ENCODE results near the gene ATP6V1C2.
"Not testable (repeated sequence)": the region's sequence is repeated elsewhere in the genome, so short reads cannot be mapped to it uniquely, and the experiment has no call there.

The ATP6V1C2 gene

DNA sequence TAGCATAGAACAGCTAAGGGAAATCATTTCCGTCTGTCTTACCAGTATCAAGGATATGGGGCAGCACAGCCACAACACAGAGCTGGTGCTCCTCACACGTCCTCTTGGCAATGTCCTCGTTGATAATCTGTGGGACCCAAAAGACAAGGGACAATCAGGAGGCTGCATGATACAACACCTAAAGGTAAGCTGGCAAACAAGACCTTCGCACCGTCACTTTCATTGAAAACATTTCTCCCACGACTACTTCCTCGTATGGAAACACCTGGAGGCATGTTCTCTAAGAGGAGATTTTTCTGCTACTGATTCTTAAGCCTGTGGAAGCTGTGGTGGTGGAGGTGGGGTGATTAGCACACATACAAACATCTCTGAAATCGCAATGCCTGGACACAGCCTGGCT, 67.4 kb downstream of the ATP6V1C2 start:
- DNase-seq (no peak), ATAC-seq (replicated peaks) (no peak)
- H3K27me3 Mint-ChIP-seq, result no peaks in the 10 kb centered on the region
- H3K4me3 Mint-ChIP-seq, result no peak overlapping the region
- peak overlapping the region in 1 of 2 donors; percentile 98 for H3K27ac Mint-ChIP-seq
- H3K36me3 Mint-ChIP-seq (ENCODE audit: insufficient read depth), result peaks cover 92% of the 10 kb centered on the region
- no peaks in the 10 kb centered on the region for H3K9me3 Mint-ChIP-seq
- peaks cover 25 to 27% of the 10 kb centered on the region in 2 donors for H3K4me1 Mint-ChIP-seq (ENCODE audit: low read depth in 2 of 2)

DNA sequence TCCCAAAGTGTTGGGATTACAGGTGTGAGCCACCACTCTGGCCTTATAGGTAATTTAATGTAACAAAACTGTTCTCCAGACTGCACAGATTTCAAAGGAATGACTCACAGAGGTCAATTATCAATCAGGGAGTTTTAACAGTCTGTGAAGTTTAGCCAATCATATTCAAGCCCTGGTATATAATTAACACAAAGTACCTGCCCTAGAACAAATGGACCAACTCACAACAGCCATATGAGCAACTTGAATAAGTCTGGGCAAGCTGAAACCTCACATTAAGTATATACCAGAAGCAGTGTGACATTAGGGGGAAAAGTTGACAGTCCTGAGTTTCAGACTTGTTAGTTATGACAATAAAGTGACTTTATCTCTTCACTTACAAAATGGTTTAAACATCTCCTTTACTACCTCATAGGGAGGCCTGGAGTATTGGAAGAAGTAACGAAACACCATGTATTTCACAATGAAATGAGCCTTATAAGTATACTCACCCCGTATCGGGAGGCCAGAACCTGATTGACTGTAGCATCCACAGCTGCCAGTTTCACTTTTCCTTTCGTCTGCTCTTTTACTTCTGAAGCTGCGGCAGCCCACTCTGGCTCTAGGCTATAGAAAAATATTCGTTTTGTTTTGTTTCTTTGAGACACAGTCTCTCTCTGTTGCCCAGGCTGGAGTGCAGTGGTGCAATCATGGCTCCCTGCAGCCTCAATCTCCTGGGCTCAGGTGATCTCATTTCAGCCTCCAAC, 69.0 kb downstream of the ATP6V1C2 start:
- Mint-ChIP-seq H3K4me1 (ENCODE audit: low read depth in 2 of 2) (peaks cover 25 to 27% of the 10 kb centered on the region in 2 donors), H3K36me3 (ENCODE audit: insufficient read depth) (peaks cover 89% of the 10 kb centered on the region), H3K9me3 (no peaks in the 10 kb centered on the region), H3K27ac (peak overlapping the region; percentile 98), H3K4me3 (peak overlapping the region; percentile 80 to 87), H3K27me3 (no peaks in the 10 kb centered on the region)
- DNase-seq (peak; percentile 23 to 35 (median 29)), ATAC-seq (replicated peaks) (peak; percentile 89)

DNA sequence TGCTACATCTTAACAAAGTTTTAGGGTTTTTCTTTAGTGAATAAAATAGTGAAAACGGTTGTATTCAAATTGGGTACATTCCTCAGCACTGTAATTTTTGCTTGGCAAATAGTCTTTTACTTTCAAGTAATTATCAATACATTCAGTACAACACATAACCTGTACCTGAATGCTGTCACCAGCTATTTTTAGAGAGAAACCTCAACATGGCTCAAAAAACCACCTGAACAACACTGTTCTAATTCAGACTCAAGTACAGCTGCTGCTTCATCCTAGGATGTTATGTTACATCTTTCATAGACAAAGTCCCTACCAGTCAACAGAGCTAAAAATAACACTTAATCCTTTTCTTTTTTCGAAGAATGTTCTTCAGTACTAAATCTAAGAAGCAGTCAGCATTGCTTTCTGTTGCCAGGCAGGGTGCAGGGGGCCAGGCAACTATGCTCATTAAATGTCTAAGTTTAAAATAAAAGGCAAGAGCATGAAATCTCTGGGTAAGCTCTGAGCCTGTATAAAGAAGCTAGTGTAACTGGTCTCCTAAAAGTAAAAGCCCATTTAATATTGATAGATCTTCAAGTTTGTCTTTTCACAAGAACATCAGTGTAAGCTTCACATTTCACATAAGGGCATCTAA, 70.7 kb downstream of the ATP6V1C2 start:
- peaks cover 89% of the 10 kb centered on the region for H3K36me3 Mint-ChIP-seq (ENCODE audit: insufficient read depth)
- no peaks in the 10 kb centered on the region for H3K9me3 Mint-ChIP-seq
- DNase-seq (no peak), ATAC-seq (replicated peaks) (peak; percentile 47)
- H3K27me3 Mint-ChIP-seq, result no peaks in the 10 kb centered on the region
- peaks cover 25 to 31% of the 10 kb centered on the region in 2 donors for H3K4me1 Mint-ChIP-seq (ENCODE audit: low read depth in 2 of 2)
- peak overlapping the region; percentile 80 to 87 for H3K4me3 Mint-ChIP-seq
- peak overlapping the region; percentile 98 for H3K27ac Mint-ChIP-seq

DNA sequence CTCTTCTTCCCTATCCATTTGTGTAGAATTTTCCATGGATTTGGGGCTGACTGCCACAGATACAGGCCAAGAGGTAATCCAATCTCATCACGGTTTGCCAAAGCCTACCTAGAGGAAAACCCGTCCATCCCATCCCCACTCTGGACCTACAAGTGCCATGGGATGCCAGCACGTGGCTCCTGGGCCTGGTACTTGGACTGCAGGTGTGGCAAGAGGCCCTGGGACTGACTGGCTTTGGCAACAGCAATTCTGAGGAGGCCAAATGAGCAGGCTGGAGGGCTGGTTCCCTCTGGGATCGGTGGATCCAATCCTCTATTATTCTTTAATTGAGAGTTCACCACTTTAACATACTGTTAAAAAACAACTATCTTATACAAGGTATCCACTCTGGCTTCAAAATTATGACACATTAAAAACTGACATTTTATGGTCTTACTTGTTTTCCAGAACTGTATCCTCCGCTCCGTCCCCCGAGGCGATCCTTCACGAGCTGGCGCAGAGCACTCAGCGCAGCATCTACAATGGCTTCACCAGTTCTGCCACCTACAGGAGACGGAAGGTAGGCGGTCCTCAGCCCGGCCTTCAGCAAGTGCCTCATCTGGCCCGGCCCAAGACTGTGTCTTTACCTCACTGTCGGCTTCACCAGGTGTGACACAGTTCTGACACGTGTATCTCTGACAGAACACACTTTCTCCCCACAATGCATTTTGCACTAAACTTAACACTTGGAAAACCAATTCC, 71.4 kb downstream of the ATP6V1C2 start:
- DNase-seq (no peak), ATAC-seq (replicated peaks) (no peak)
- H3K4me1 Mint-ChIP-seq (ENCODE audit: low read depth in 2 of 2), result peaks cover 25 to 31% of the 10 kb centered on the region in 2 donors
- H3K4me3 Mint-ChIP-seq, result peak overlapping the region in 1 of 2 donors; percentile 34
- H3K27ac Mint-ChIP-seq, result peak overlapping the region; percentile 98
- H3K27me3 Mint-ChIP-seq, result no peaks in the 10 kb centered on the region
- H3K36me3 Mint-ChIP-seq (ENCODE audit: insufficient read depth), result peaks cover 89% of the 10 kb centered on the region
- H3K9me3 Mint-ChIP-seq, result no peaks in the 10 kb centered on the region

- DNase-seq, result no peak
- H3K27ac Mint-ChIP-seq, result peak overlapping the region in 1 of 2 donors; percentile 56
- no peak for ATAC-seq (replicated peaks)
- no peaks in the 10 kb centered on the region for H3K9me3 Mint-ChIP-seq
- H3K4me3 Mint-ChIP-seq, result no peak overlapping the region
- no peaks in the 10 kb centered on the region for H3K27me3 Mint-ChIP-seq
- peaks cover 86% of the 10 kb centered on the region for H3K36me3 Mint-ChIP-seq (ENCODE audit: insufficient read depth)
- peaks cover 27 to 35% of the 10 kb centered on the region in 2 donors for H3K4me1 Mint-ChIP-seq (ENCODE audit: low read depth in 2 of 2)
Measured at GRCh38 chr2:10793816-10794215, 72.4 kb downstream of the ATP6V1C2 start.

DNA sequence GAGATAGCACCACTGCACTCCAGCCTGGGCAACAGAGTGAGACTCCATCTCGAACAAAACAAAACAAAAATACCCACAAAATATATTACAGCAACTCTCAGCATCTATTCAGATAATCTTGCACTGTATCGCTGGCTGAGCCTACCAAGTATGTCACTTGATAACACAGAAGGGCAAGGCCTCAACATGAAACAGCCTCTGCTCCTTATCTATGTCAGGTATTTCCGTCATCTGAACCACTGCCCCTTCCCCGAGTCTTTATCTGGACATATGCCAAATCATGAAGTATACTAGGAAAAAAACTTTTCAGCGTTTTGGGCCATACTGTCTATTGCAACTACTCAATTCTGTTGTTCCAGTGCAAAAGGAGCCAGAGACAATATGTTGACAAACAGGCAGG, 73.4 kb downstream of the ATP6V1C2 start:
- Mint-ChIP-seq H3K9me3 (no peaks in the 10 kb centered on the region), H3K36me3 (ENCODE audit: insufficient read depth) (peaks cover 76% of the 10 kb centered on the region), H3K4me3 (no peak overlapping the region), H3K27me3 (no peaks in the 10 kb centered on the region), H3K27ac (peak overlapping the region in 1 of 2 donors; percentile 42), H3K4me1 (ENCODE audit: low read depth in 2 of 2) (peaks cover 30 to 36% of the 10 kb centered on the region in 2 donors)
- ATAC-seq (replicated peaks), result no peak
- no peak for DNase-seq

DNA sequence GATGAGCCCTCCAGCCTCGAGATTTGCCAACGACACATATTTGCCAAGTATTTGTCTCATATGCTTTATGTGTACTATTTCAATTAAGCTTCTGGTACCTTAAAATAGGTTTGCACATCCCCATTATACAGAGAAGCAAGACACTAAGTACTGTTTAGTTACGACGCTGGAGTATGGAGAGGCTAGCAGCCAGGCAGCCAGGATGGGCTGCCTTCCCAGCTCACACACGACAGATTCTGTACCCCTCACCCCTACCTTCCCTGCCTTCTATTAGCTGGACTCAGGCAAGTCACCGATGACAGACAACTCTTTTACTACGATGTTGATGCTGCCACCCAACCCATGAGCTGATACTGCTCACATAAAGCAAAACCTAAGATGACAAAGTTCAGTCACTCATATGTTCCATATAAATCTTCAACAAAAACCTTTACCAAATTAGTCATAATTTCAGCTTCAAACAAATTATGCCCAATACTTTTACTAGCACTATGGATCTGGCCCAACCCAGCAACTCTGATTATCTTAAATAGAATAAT, 74.1 kb downstream of the ATP6V1C2 start:
- Mint-ChIP-seq H3K4me1 (ENCODE audit: low read depth in 2 of 2) (peaks cover 25 to 31% of the 10 kb centered on the region in 2 donors), H3K36me3 (ENCODE audit: insufficient read depth) (peaks cover 78% of the 10 kb centered on the region), H3K27me3 (no peaks in the 10 kb centered on the region), H3K27ac (peak overlapping the region; percentile 36 to 72), H3K9me3 (no peaks in the 10 kb centered on the region), H3K4me3 (no peak overlapping the region)
- DNase-seq (no peak), ATAC-seq (replicated peaks) (no peak)

DNA sequence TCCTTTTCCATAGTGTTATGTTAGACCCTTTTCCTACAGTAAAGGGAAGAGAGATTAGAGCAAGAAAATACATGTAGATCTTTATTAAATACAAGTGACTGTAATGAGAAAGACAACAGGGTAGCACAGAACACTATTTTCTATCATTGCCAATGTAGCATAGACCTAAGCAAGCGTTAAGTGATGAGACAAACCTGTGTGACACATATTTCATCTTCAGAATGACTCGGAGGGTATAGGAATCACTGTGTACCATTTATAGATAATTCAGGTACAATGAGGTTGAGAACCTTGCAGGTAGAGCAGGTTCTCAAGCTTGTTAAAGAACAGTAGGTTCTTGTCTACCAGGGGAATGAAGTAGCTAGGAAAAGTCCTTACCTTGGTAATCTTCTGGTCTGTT, 75.3 kb downstream of the ATP6V1C2 start:
- no peaks in the 10 kb centered on the region for H3K27me3 Mint-ChIP-seq
- peaks cover 15 to 21% of the 10 kb centered on the region in 2 donors for H3K4me1 Mint-ChIP-seq (ENCODE audit: low read depth in 2 of 2)
- H3K36me3 Mint-ChIP-seq (ENCODE audit: insufficient read depth), result peaks cover 72% of the 10 kb centered on the region
- no peak overlapping the region for H3K4me3 Mint-ChIP-seq
- H3K9me3 Mint-ChIP-seq, result no peaks in the 10 kb centered on the region
- peak overlapping the region; percentile 51 to 72 for H3K27ac Mint-ChIP-seq
- DNase-seq (no peak), ATAC-seq (replicated peaks) (no peak)

- H3K4me1 Mint-ChIP-seq (ENCODE audit: low read depth in 2 of 2), result peaks cover 5 to 15% of the 10 kb centered on the region in 2 donors
- H3K36me3 Mint-ChIP-seq (ENCODE audit: insufficient read depth), result peaks cover 62% of the 10 kb centered on the region
- no peaks in the 10 kb centered on the region for H3K9me3 Mint-ChIP-seq
- no peak for ATAC-seq (replicated peaks)
- no peak overlapping the region for H3K4me3 Mint-ChIP-seq
- peak overlapping the region; percentile 35 to 42 for H3K27ac Mint-ChIP-seq
- H3K27me3 Mint-ChIP-seq, result no peaks in the 10 kb centered on the region
- DNase-seq, result no peak
Measured at GRCh38 chr2:10798783-10799182, 77.4 kb downstream of the ATP6V1C2 start.

GRCh38 chr2:10800163-10800562, 78.7 kb downstream of the ATP6V1C2 start:
- H3K27me3 Mint-ChIP-seq, result no peaks in the 10 kb centered on the region
- H3K27ac Mint-ChIP-seq, result no peak overlapping the region
- DNase-seq (no peak), ATAC-seq (replicated peaks) (no peak)
- no peak overlapping the region for H3K4me3 Mint-ChIP-seq
- H3K36me3 Mint-ChIP-seq (ENCODE audit: insufficient read depth), result peaks cover 48% of the 10 kb centered on the region
- peaks cover 7 to 15% of the 10 kb centered on the region in 2 donors for H3K4me1 Mint-ChIP-seq (ENCODE audit: low read depth in 2 of 2)
- no peaks in the 10 kb centered on the region for H3K9me3 Mint-ChIP-seq

GRCh38 chr2:10802657-10803056, 81.2 kb downstream of the ATP6V1C2 start:
- Mint-ChIP-seq H3K4me3 (no peak overlapping the region), H3K27me3 (no peaks in the 10 kb centered on the region), H3K4me1 (ENCODE audit: low read depth in 2 of 2) (peaks cover 17 to 18% of the 10 kb centered on the region in 2 donors), H3K27ac (peak overlapping the region in 1 of 2 donors; percentile 55), H3K9me3 (no peaks in the 10 kb centered on the region), H3K36me3 (ENCODE audit: insufficient read depth) (peaks cover 25% of the 10 kb centered on the region)
- no peak for ATAC-seq (replicated peaks)
- no peak for DNase-seq

- Mint-ChIP-seq H3K27ac (peak overlapping the region in 1 of 2 donors; percentile 35), H3K36me3 (ENCODE audit: insufficient read depth) (peaks cover 12% of the 10 kb centered on the region), H3K4me1 (ENCODE audit: low read depth in 2 of 2) (peaks cover 30 to 39% of the 10 kb centered on the region in 2 donors)
- not testable (repeated sequence) for ATAC-seq (replicated peaks); H3K27me3 Mint-ChIP-seq; H3K9me3 Mint-ChIP-seq; DNase-seq; H3K4me3 Mint-ChIP-seq
Measured at GRCh38 chr2:10805990-10806389, 84.6 kb downstream of the ATP6V1C2 start.

DNA sequence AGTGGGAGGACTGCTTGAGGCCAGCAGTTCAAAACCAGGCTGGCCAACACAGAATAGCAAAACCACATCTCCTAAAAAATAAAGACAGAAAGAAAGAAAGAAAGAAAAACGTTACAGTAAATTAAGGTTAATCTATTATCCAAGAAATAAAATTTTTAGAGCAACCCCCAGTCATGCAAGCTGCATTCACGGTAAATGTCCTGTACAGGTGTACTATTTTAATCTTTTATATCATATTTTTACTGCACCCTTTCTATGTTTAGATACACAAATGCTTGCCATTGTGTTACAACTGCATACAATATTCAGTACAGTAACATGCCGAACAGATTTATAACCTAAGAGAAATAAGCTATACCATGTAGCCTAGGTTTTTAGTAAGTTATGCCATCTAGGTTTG, 85.1 kb downstream of the ATP6V1C2 start:
- H3K4me1 Mint-ChIP-seq (ENCODE audit: low read depth in 2 of 2), result peaks cover 35 to 44% of the 10 kb centered on the region in 2 donors
- H3K27ac Mint-ChIP-seq, result peak overlapping the region in 1 of 2 donors; percentile 35
- H3K36me3 Mint-ChIP-seq (ENCODE audit: insufficient read depth), result peaks cover 13% of the 10 kb centered on the region
- no peak overlapping the region for H3K4me3 Mint-ChIP-seq
- ATAC-seq (replicated peaks) (no peak), DNase-seq (no peak)
- no peaks in the 10 kb centered on the region for H3K27me3 Mint-ChIP-seq
- no peaks in the 10 kb centered on the region for H3K9me3 Mint-ChIP-seq

Measured in effector memory CD8-positive, alpha-beta T cell (primary cell).